Endothelial cell of umbilical vein (primary cell): ENCODE results near the gene TTC34.

ENCODE experiments used
- EZH2 ChIP-seq: IDR thresholded peaks from 2 replicates; pipeline ENCODE4 v1.6.1; 2012; ENCODE audit warnings: borderline replicate concordance, low read depth, mild to moderate bottlenecking, moderate library complexity, low read length, inconsistent platforms; ENCODE audit not compliant: severe bottlenecking
- JUN ChIP-seq: IDR thresholded peaks from 2 replicates; pipeline ENCODE4 v1.6.1; 2011; ENCODE audit warnings: borderline replicate concordance, low read depth; ENCODE audit not compliant: insufficient read length, insufficient read depth
- MAX ChIP-seq: IDR thresholded peaks from 2 replicates; pipeline ENCODE4 v1.6.1; 2011; ENCODE audit not compliant: insufficient read depth, insufficient read length
- POLR2A ChIP-seq: IDR thresholded peaks from 2 replicates; pipeline ENCODE4 v1.6.1; 2012; ENCODE audit warnings: low read depth, mild to moderate bottlenecking, control low read depth, low read length
- POLR2AphosphoS5 ChIP-seq: IDR thresholded peaks from 2 replicates; pipeline ENCODE4 v1.6.1; 2012; ENCODE audit warnings: low read depth, mild to moderate bottlenecking, control low read depth, low read length, moderate library complexity; ENCODE audit not compliant: insufficient read depth
- TF ChIP-seq, protein P1 (sequence below), 2 donors: IDR thresholded peaks; 1 replicate in 1 of 2; 2 replicates in 1 of 2; pipeline ENCODE4 v1.5.1; 2011; ENCODE audit warnings: low read length in 2 of 2, mild to moderate bottlenecking in 2 of 2, moderate library complexity in 2 of 2, control low read depth in 1 of 2, inconsistent platforms in 1 of 2, low read depth in 1 of 2; ENCODE audit not compliant: insufficient read depth in 1 of 2; ENCODE audit errors: extremely low read depth in 1 of 2

- TF ChIP-seq JUN (no peak), MAX (no peak), POLR2AphosphoS5 (no peak), POLR2A (no peak), EZH2 (no peak)
- TF ChIP-seq, protein P1, sequence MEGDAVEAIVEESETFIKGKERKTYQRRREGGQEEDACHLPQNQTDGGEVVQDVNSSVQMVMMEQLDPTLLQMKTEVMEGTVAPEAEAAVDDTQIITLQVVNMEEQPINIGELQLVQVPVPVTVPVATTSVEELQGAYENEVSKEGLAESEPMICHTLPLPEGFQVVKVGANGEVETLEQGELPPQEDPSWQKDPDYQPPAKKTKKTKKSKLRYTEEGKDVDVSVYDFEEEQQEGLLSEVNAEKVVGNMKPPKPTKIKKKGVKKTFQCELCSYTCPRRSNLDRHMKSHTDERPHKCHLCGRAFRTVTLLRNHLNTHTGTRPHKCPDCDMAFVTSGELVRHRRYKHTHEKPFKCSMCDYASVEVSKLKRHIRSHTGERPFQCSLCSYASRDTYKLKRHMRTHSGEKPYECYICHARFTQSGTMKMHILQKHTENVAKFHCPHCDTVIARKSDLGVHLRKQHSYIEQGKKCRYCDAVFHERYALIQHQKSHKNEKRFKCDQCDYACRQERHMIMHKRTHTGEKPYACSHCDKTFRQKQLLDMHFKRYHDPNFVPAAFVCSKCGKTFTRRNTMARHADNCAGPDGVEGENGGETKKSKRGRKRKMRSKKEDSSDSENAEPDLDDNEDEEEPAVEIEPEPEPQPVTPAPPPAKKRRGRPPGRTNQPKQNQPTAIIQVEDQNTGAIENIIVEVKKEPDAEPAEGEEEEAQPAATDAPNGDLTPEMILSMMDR (IDR thresholded peaks at IDR 0.05; ENCODE audit: extremely low read depth in 1 of 2, insufficient read depth in 1 of 2, low read depth in 1 of 2, low read length in 2 of 2) = no peak
Measured at GRCh38 chr1:2612591-2613365, 188.7 kb downstream of the TTC34 start.
